Fibroblast of pulmonary artery (primary cell): ENCODE results near the gene IGBP1.
A peak's percentile ranks its signal among the peaks of the same experiment; 100 is the strongest.
"Not testable (repeated sequence)": the region's sequence is repeated elsewhere in the genome, so short reads cannot be mapped to it uniquely, and the experiment has no call there.

Experiments used
- DNase-seq: peaks from one replicate; pipeline ENCODE4 v3.0.0-alpha.2; 2010; ENCODE audit warnings: low read depth
- H3K4me3 ChIP-seq: replicated peaks from 2 replicates; pipeline ENCODE4 v1.5.1; 2011; ENCODE audit warnings: low read depth, mild to moderate bottlenecking, control low read depth, low read length, moderate library complexity
- TF ChIP-seq, protein P1 (sequence below): IDR thresholded peaks from 2 replicates; pipeline ENCODE4 v1.5.1; 2011; ENCODE audit warnings: mild to moderate bottlenecking, control low read depth, low read length, inconsistent platforms; ENCODE audit errors: missing control alignments

The IGBP1 gene

DNA sequence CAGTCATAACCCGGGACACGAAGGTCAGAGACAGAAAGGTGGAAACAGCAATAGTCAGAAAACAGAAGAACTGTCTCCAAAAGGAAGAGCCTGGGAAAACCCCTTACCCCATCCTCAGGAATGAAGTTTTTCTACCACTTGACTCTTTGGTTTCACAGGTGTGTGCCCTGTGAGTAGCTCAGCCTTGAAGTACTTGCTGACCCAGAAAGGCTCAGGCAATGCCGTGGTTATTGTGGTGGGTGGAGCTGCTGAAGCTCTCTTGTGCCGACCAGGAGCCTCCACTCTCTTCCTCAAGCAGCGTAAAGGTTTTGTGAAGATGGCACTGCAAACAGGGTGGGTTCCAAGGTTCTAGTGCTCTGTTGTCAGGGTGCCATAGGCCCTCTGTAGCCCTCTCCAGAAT, 68.5 kb downstream of the IGBP1 start:
- no peak overlapping the region for H3K4me3 ChIP-seq
- TF ChIP-seq, protein P1, sequence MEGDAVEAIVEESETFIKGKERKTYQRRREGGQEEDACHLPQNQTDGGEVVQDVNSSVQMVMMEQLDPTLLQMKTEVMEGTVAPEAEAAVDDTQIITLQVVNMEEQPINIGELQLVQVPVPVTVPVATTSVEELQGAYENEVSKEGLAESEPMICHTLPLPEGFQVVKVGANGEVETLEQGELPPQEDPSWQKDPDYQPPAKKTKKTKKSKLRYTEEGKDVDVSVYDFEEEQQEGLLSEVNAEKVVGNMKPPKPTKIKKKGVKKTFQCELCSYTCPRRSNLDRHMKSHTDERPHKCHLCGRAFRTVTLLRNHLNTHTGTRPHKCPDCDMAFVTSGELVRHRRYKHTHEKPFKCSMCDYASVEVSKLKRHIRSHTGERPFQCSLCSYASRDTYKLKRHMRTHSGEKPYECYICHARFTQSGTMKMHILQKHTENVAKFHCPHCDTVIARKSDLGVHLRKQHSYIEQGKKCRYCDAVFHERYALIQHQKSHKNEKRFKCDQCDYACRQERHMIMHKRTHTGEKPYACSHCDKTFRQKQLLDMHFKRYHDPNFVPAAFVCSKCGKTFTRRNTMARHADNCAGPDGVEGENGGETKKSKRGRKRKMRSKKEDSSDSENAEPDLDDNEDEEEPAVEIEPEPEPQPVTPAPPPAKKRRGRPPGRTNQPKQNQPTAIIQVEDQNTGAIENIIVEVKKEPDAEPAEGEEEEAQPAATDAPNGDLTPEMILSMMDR: no peak
- no peak for DNase-seq

DNA sequence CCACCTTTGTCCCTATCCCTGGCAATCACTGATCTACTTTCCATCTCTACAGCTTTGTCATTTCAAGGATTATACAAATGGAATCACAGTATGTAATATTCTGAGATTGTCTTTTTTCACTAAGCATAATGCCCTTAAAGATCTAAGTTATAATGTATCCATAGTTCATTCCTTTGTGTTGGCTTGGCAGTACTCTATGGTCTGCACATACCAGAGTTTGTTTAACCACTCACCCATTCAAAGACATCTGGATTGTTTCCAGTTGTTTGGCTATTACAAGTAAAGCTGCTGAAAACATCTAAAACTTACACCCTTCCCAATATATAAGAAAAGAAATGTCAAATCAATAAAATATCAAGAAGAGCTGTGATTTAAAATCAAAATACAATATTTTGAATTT, 75.2 kb downstream of the IGBP1 start:
- peak; percentile 9 for DNase-seq
- TF ChIP-seq, protein P1: no peak

DNA sequence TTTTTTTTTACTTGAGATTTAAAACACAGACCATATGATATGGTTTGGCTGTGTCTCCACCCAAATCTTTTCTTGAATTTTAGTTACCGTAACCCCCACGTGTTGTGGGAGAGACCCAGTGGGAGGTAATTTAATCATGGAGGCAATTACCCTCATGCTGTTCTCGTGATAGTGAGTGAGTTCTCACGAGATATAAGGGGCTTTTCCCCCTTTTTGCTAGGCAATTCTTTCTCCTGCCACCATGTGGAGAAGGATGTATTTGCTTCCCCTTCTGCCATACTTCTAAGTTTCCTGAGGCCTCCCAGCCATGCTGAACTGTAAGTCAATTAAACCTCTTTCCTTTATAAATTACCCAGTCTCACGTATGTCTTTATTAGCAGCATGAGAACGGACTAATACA, 76.3 kb downstream of the IGBP1 start:
- DNase-seq, H3K4me3 ChIP-seq: not testable (repeated sequence)

More for the DNA sequence above, 75.2 kb downstream of the IGBP1 start:
- no peak overlapping the region for H3K4me3 ChIP-seq
